HG03575 (cell line): ENCODE data around the gene GMDS.

Experiments
- ATAC-seq: cut with Tn5 transposase; IDR thresholded peaks from one replicate; pipeline ENCODE4 v1.9.1; 2021; ENCODE audit not compliant: unreplicated experiment, insufficient number of reproducible peaks, low FRiP score; ENCODE audit errors: extremely low read depth

Gene GMDS

GRCh38 chr6:2118136-2118535 lies 127.3 kb downstream of the GMDS start:
- ATAC-seq, result no peak

- no peak for ATAC-seq
These were observed 128.0 kb downstream of the GMDS start for GRCh38 chr6:2117447-2117846.

- ATAC-seq, result no peak
These were observed 128.9 kb downstream of the GMDS start for GRCh38 chr6:2116496-2116895.

- no peak for ATAC-seq
These were observed 131.3 kb downstream of the GMDS start for GRCh38 chr6:2114100-2114499.

GRCh38 chr6:2111162-2111677 lies 134.2 kb downstream of the GMDS start:
- no peak for ATAC-seq

- no peak for ATAC-seq
These were observed 134.9 kb downstream of the GMDS start for GRCh38 chr6:2110504-2110903.

- no peak for ATAC-seq
These were observed 135.6 kb downstream of the GMDS start for GRCh38 chr6:2109796-2110195.

GRCh38 chr6:2108700-2109306 lies 136.6 kb downstream of the GMDS start:
- no peak for ATAC-seq

GRCh38 chr6:2104524-2104880 lies 140.9 kb downstream of the GMDS start:
- no peak for ATAC-seq

GRCh38 chr6:2103765-2104523 lies 141.5 kb downstream of the GMDS start:
- ATAC-seq, result no peak

GRCh38 chr6:2102966-2103365 lies 142.4 kb downstream of the GMDS start:
- ATAC-seq, result no peak

GRCh38 chr6:2102316-2102883 lies 143.0 kb downstream of the GMDS start:
- ATAC-seq, result no peak

GRCh38 chr6:2101213-2101612 lies 144.2 kb downstream of the GMDS start:
- ATAC-seq, result no peak

GRCh38 chr6:2099870-2100269 lies 145.5 kb downstream of the GMDS start:
- ATAC-seq, result no peak

GRCh38 chr6:2097464-2097863 lies 147.9 kb downstream of the GMDS start:
- no peak for ATAC-seq

GRCh38 chr6:2094642-2095041 lies 150.8 kb downstream of the GMDS start:
- no peak for ATAC-seq

GRCh38 chr6:2086326-2086965 lies 159.0 kb downstream of the GMDS start:
- ATAC-seq, result no peak

GRCh38 chr6:2085657-2086056 lies 159.7 kb downstream of the GMDS start:
- no peak for ATAC-seq

GRCh38 chr6:2081155-2082138 lies 164.0 kb downstream of the GMDS start:
- ATAC-seq, result no peak
